HCT116 (cell line): ENCODE measurements around the gene SLX9. TPM values are rescaled to one million over a fixed set of nuclear protein-coding genes. Genes with fewer than 3 reads are reported as not detected.

Experiments used
- ATAC-seq: fragments of 200-7000 bp; cut with Tn5 transposase; 2 replicates; pipeline ENCODE4 v1.9.1; 2020; ENCODE audit warnings: mild to moderate bottlenecking, moderate library complexity
- BruUV-seq: library from RNA; stranded (reverse); fragments of 400-500 nt; replicated peaks from 2 replicates; lab custom pipeline; 2021; lab: Mats Ljungman, UMichigan
- CTCF ChIA-PET: fragments of 300-600 bp; sonication (Branson Sonifier 250); formaldehyde crosslinking; loops from one replicate; lab custom pipeline; 2021; ENCODE audit warnings: antibody characterized with exemption; lab: Charles Lee
- POLR2A ChIA-PET: fragments of 300-600, 350-600 bp; sonication (Branson Sonifier 250); formaldehyde crosslinking; loops from one replicate; lab custom pipeline; 2021; ENCODE audit warnings: antibody characterized with exemption; lab: Charles Lee
- RAD21 ChIA-PET, 2 experiments: fragments of 300-600 bp; sonication (Branson Sonifier 250); formaldehyde crosslinking; loops; one replicate each; lab custom pipeline; 2023; ENCODE audit warnings: low total read pairs in 2 of 2; ENCODE audit not compliant: uncharacterized antibody in 2 of 2, unreplicated experiment in 2 of 2, low non-redundant PET in 1 of 2; lab: Charles Lee
- DNase-seq: peaks from one replicate; pipeline ENCODE4 v3.0.0-alpha.2; 2010; ENCODE audit warnings: low read depth, low spot score
- H2AFZ ChIP-seq: fragments of 200-600 bp; shearing (Covaris generic), sonication (generic); 2 replicates; pipeline ENCODE4 v1.6.1; 2017; ENCODE audit warnings: low read depth, mixed run types, mixed read lengths, antibody characterized with exemption, low read length; ENCODE audit not compliant: poor library complexity, severe bottlenecking
- H3K27ac ChIP-seq: 2 replicates; pipeline ENCODE4 v1.5.1; 2012; ENCODE audit warnings: low read depth, low read length
- H3K27me3 ChIP-seq: fragments of 200-600 bp; sonication (generic); 2 replicates; pipeline ENCODE4 v1.6.1; 2016; ENCODE audit warnings: mixed run types, low read length, mixed read lengths; ENCODE audit not compliant: insufficient read depth
- H3K36me3 ChIP-seq, 2 experiments: fragments of 200-500 bp in 1 of 2; fragments of 200-600 bp in 1 of 2; sonication (Bioruptor generic) in 1 of 2; sonication (generic) in 1 of 2; 2 replicates each; pipeline versions ENCODE4 v1.5.1 to v1.6.1; 2014 to 2016; ENCODE audit warnings: low read length in 2 of 2, inconsistent platforms in 1 of 2, mixed read lengths in 1 of 2, mixed run types in 1 of 2; ENCODE audit not compliant: insufficient read depth in 2 of 2, control insufficient read depth in 1 of 2
- H3K4me1 ChIP-seq, 2 experiments: fragments of 200-600 bp in 1 of 2; sonication (generic) in 1 of 2; 2 replicates each; pipeline versions ENCODE4 v1.5.1 to v1.6.1; 2012 to 2017; ENCODE audit warnings: low read length in 2 of 2, inconsistent platforms in 1 of 2, mild to moderate bottlenecking in 1 of 2, mixed read lengths in 1 of 2, mixed run types in 1 of 2, moderate library complexity in 1 of 2; ENCODE audit not compliant: insufficient read depth in 2 of 2, control insufficient read depth in 1 of 2
- H3K4me2 ChIP-seq: fragments of 200-600 bp; sonication (generic); 2 replicates; pipeline ENCODE4 v1.6.1; 2017; ENCODE audit warnings: mixed run types, low read length, mixed read lengths
- H3K4me3 ChIP-seq, 2 experiments: fragments of 200-600 bp in 1 of 2; sonication (generic) in 1 of 2; replicated peaks in 1 of 2; 2 replicates each; pipeline ENCODE4 v1.5.1; 2011 to 2016; ENCODE audit warnings: low read length in 2 of 2, control low read depth in 1 of 2, low read depth in 1 of 2, mild to moderate bottlenecking in 1 of 2, mixed read lengths in 1 of 2, mixed run types in 1 of 2
- H3K79me2 ChIP-seq: fragments of 200-600 bp; sonication (generic); 2 replicates; pipeline ENCODE4 v1.6.1; 2017; ENCODE audit warnings: mild to moderate bottlenecking, mixed run types, low read length, moderate library complexity, mixed read lengths; ENCODE audit not compliant: insufficient read depth
- H3K9ac ChIP-seq: fragments of 200-600 bp; sonication (generic); 2 replicates; pipeline ENCODE4 v1.6.1; 2016; ENCODE audit warnings: low read length, mixed read lengths
- H3K9me2 ChIP-seq: fragments of 200-600 bp; sonication (generic), shearing (Covaris generic); 2 replicates; pipeline ENCODE4 v1.6.1; 2017; ENCODE audit warnings: mixed run types, mild to moderate bottlenecking, moderate library complexity; ENCODE audit not compliant: insufficient read depth
- H3K9me3 ChIP-seq, 2 experiments: fragments of 200-500 bp in 1 of 2; fragments of 200-600 bp in 1 of 2; sonication (Bioruptor generic) in 1 of 2; sonication (generic) in 1 of 2; 2 replicates each; pipeline ENCODE4 v1.6.1; 2014 to 2017; ENCODE audit warnings: low read length in 2 of 2, mixed read lengths in 2 of 2, inconsistent platforms in 1 of 2, low read depth in 1 of 2, mild to moderate bottlenecking in 1 of 2, mixed run types in 1 of 2, moderate library complexity in 1 of 2; ENCODE audit not compliant: control insufficient read depth in 1 of 2, insufficient read depth in 1 of 2
- H4K20me1 ChIP-seq: fragments of 200-600 bp; sonication (generic), shearing (Covaris generic); 2 replicates; pipeline ENCODE4 v1.6.1; 2017; ENCODE audit warnings: mixed run types, mild to moderate bottlenecking, moderate library complexity; ENCODE audit not compliant: insufficient read depth
- ATF3 ChIP-seq: IDR thresholded peaks from 2 replicates; pipeline ENCODE4 v1.6.1; 2012
- CBX3 ChIP-seq: IDR thresholded peaks from 2 replicates; pipeline ENCODE4 v1.6.1; 2012; ENCODE audit warnings: low read depth
- CEBPB ChIP-seq: IDR thresholded peaks from 2 replicates; pipeline ENCODE4 v1.6.1; 2012; ENCODE audit warnings: low read depth
- CTCF ChIP-seq, 3 experiments: fragments of 200-600 bp in 1 of 3; sonication (generic) in 1 of 3; IDR thresholded peaks in 2 of 3; conservative IDR thresholded peaks in 1 of 3; 2 replicates each; pipeline ENCODE4 v1.5.1; 2012 to 2017; ENCODE audit warnings: low read depth in 2 of 3, low read length in 2 of 3, antibody characterized with exemption in 1 of 3, borderline replicate concordance in 1 of 3, control low read depth in 1 of 3, mild to moderate bottlenecking in 1 of 3, mixed read lengths in 1 of 3, mixed run types in 1 of 3, moderate library complexity in 1 of 3; ENCODE audit not compliant: insufficient read depth in 1 of 3
- EGR1 ChIP-seq: IDR thresholded peaks from 2 replicates; pipeline ENCODE4 v1.6.1; 2012; ENCODE audit warnings: low read depth
- EZH2 ChIP-seq: fragments of 200-600 bp; sonication (generic); IDR thresholded peaks from 2 replicates; pipeline ENCODE4 v1.6.1; 2017; ENCODE audit warnings: antibody characterized with exemption, mixed run types
- EZH2phosphoT487 ChIP-seq: fragments of 200-600 bp; IDR thresholded peaks from 2 replicates; pipeline ENCODE4 v1.6.1; 2018; ENCODE audit warnings: antibody characterized with exemption, borderline replicate concordance
- FOSL1 ChIP-seq: IDR thresholded peaks from 2 replicates; pipeline ENCODE4 v1.6.1; 2012; ENCODE audit warnings: low read depth
- JUND ChIP-seq: IDR thresholded peaks from 2 replicates; pipeline ENCODE4 v1.6.1; 2012
- MAX ChIP-seq: IDR thresholded peaks from 2 replicates; pipeline ENCODE4 v1.6.1; 2012
- POLR2AphosphoS5 ChIP-seq: IDR thresholded peaks from 2 replicates; pipeline ENCODE4 v1.6.1; 2011; ENCODE audit warnings: mild to moderate bottlenecking, low read depth, low read length, moderate library complexity
- RAD21 ChIP-seq: IDR thresholded peaks from 2 replicates; pipeline ENCODE4 v1.6.1; 2012; ENCODE audit warnings: low read depth, mild to moderate bottlenecking
- SP1 ChIP-seq: IDR thresholded peaks from 2 replicates; pipeline ENCODE4 v1.6.1; 2012; ENCODE audit warnings: low read depth
- YY1 ChIP-seq: IDR thresholded peaks from 2 replicates; pipeline ENCODE4 v1.6.1; 2011; ENCODE audit warnings: low read length, low read depth, moderate library complexity, mild to moderate bottlenecking; ENCODE audit not compliant: insufficient replicate concordance; ENCODE audit errors: extremely low read depth
- ZFX ChIP-seq: fragments of 450-650 bp; IDR thresholded peaks from 2 replicates; pipeline ENCODE4 v1.6.1; 2017
- ZNF274 ChIP-seq: fragments of 200-500 bp; sonication (Bioruptor generic); IDR thresholded peaks from 2 replicates; pipeline ENCODE4 v1.6.1; 2014; ENCODE audit warnings: mild to moderate bottlenecking, low read depth, low read length, inconsistent platforms
- intact Hi-C: fragments of 100-400 bp; cut with micrococcal nuclease; formaldehyde crosslinking; loops from 2 replicates; pipeline ENCODE4 v1.10.0; 2022
- total RNA-seq: library from RNA; stranded (reverse); gene quantifications from one replicate; pipeline ENCODE4 v1.2.1, GENCODE V29; 2021; ENCODE audit not compliant: unreplicated experiment

Gene SLX9
- total RNA-seq, 1 experiment from 2014 or later: 61.9 TPM

- Histone ChIP-seq H3K27ac (no peak overlapping the region), H3K9me2 (no peaks in the 10 kb centered on the region), H3K9ac (no peak overlapping the region), H3K4me2 (no peak overlapping the region), H3K4me1 (no peaks in the 10 kb centered on the region), H3K4me3 (no peak overlapping the region), H3K27me3 (no peaks in the 10 kb centered on the region), H3K36me3 (peaks cover 5 to 23% of the 10 kb centered on the region in 2 experiments; a peak in 3 of 4 replicates), H4K20me1 (no peaks in the 10 kb centered on the region), H2AFZ (no peak overlapping the region), H3K9me3 (no peaks in the 10 kb centered on the region), H3K79me2 (peaks cover 86% of the 10 kb centered on the region)
- ATAC-seq (no peak), DNase-seq (no peak)
- CTCF ChIA-PET: interaction anchor here (1.1 kb wide), 1 partner anchor 173 kb away, joined by 3 read pairs; no protein-coding TSS in a partner anchor
- RAD21 ChIA-PET: no interaction called here
- intact Hi-C loops: no loop called here
- no TSS peak for BruUV-seq
- POLR2A ChIA-PET: no interaction called here
- no peak for TF ChIP-seq ATF3
- no peak for TF ChIP-seq EZH2phosphoT487
- TF ChIP-seq, all 23 proteins: peak for 0
These were observed 15.4 kb downstream of the SLX9 start for GRCh38 chr21:44955141-44955797.

- Histone ChIP-seq H3K27ac (no peak overlapping the region), H3K27me3 (no peaks in the 10 kb centered on the region), H3K79me2 (peaks cover 86% of the 10 kb centered on the region), H2AFZ (no peak overlapping the region), H4K20me1 (no peaks in the 10 kb centered on the region), H3K36me3 (peaks cover 9 to 24% of the 10 kb centered on the region in 2 experiments; a peak in 3 of 4 replicates), H3K4me2 (no peak overlapping the region), H3K9me3 (no peaks in the 10 kb centered on the region), H3K9ac (no peak overlapping the region), H3K9me2 (no peaks in the 10 kb centered on the region), H3K4me3 (no peak overlapping the region), H3K4me1 (no peaks in the 10 kb centered on the region)
- DNase-seq (no peak), ATAC-seq (no peak)
- no TSS peak for BruUV-seq
- no peak for TF ChIP-seq CEBPB
- no peak for TF ChIP-seq MAX
- TF ChIP-seq EZH2phosphoT487: no peak
- no peak for TF ChIP-seq RAD21
- no peak for TF ChIP-seq CTCF (IDR thresholded peaks at IDR 0.05 in 2 of 3, conservative IDR thresholded peaks at IDR 0.05 in 1 of 3; ENCODE audit: borderline replicate concordance in 1 of 3, insufficient read depth in 1 of 3, low read depth in 2 of 3, low read length in 2 of 3)
- TF ChIP-seq EGR1: no peak
- no peak for TF ChIP-seq CBX3
- TF ChIP-seq POLR2AphosphoS5: no peak
- no peak for TF ChIP-seq JUND
- no peak for TF ChIP-seq EZH2
- no peak for TF ChIP-seq YY1
- TF ChIP-seq SP1: no peak
- no peak for TF ChIP-seq ZNF274
- TF ChIP-seq FOSL1: no peak
- no peak for TF ChIP-seq ZFX
- ChIA-PET POLR2A (no interaction called here), RAD21 (no interaction called here), CTCF (interaction anchor here (1.1 kb wide), 1 partner anchor 173 kb away, joined by 3 read pairs; no protein-coding TSS in a partner anchor)
- intact Hi-C loops: no loop called here
These were observed 16.0 kb downstream of the SLX9 start for GRCh38 chr21:44955798-44956175.
